Measurements from ENCODE around the gene CTSC.

The CTSC gene

DNA sequence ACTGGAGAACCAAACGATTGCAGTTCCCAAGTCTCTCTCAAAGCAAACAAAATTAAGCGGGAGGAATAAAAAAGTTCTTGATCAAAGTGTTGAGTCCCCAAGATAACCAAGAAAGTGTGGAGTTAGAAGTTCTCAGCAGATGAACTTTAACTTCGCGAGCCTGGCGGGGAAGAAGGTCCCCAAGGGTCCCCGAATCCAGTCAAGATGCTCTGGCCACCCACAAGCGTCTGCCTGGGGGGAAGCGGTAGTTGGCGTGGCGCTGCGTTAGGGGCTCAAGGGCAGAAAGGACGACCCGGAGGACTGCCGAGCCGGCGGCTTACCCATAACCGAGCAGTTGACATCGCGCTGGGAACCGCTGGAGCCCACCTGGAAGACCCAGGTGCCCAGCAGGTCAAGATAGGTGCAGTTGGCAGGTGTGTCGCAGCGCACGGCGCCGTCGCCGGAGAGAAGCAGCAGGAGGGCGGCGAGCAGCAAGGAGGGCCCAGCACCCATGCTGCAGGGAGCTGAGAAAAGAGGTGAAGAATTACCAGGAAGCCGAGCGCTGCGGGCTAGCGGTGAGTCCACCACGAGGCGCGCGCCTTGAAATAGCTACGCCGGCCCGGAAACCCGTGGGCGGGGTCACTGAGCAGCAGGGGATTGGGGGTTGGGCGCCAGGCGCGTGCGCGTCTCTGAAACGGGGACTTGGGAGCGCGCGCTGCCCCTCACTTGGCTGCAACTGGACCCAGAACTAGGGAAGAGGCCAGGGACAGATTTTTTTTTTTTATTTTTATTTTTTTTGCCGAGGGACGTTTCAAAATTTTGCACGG, at the start of gene CTSC:
CTSC (minus strand) TSS at position 556 of the 806 bp plus-strand sequence; CDS start at position 492, 64 bp downstream.
- DNase-seq, result peak; percentile 58

DNA sequence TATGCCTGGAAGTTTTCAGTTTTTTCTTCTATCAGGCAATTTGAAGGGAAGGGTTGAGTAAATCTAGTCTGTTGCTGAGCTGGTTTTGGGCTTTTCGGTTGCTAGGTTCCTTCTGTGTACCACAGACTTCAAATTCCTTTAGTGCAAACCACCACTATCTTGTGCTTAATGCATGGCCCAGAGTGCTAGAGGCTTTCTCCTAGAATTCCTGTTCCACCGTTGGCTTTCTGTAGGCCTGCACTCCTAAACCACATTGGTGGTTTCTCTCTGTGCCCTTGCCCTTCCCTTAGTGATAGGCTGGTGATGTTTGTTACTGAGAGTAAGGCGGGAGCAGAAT, 47.1 kb upstream of the CTSC start:
- DNase-seq, result no peak

DNA sequence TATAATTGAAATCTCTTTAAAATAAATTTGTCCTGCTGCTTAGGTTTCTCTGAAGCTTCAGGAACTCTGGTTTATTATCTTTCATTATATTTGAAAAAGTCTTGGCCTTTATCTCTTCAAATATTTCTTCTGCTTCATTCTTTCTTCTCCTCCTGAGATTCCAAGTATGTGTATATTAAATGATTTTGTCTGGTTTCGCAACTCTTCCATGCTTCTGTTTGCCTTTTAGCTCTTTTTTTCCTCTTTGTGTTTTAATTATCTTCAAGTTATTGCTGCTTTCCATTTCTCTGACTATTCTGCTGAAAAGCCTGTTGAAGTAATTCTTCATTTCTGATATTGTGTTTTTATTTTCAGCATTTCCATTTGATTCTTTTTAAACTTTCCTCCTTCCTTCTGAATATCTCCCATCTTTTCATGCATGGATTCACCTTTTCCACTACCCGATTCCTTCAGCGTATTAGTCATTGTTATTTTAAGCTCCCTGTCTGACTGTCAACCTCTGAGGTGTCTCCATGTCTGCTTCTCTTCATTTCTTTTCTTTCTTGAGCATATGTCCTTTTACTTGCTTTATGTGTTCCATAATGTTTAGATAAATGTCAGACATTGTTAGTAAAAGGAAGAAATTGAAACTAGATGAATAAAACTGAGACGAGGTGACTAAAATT, 46.6 kb upstream of the CTSC start:
- DNase-seq, result peak; percentile 1

DNA sequence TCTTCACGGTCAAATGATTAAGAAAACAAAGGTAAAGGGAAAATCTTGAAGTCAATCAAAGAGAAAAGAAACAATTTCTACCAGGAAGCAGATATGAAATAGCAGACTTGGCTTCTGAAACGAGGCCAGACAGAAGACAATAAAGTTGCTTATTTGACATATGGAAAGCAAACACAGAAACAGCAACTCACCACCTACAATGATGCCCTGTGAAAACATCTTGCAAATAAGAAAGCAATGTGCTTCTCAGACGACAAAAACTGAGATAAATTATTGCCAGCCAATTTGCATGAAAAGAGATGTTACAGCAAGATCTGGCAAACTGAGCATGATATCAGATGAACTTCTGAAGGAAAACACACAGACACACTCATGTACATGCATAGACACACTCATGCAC, 45.9 kb upstream of the CTSC start:
- DNase-seq, result no peak

DNA sequence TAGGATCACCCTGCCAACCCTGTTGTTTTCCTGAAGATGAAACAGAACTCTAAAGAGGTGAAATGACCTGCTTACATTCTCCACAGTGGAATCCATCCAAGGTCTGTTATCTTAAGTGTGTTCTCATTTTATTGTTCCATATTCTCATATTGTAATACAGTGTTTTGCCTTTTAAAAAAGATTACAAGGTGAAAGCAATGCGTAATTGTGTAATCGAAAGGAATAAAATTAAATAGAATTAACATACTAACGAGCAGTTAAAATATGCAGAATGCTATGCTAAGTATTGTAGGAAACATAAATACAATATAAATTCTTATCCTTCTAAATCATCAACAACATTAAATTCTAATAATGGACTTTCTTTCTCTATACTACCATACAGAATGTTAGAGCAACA, 41.6 kb upstream of the CTSC start:
- DNase-seq, result no peak

DNA sequence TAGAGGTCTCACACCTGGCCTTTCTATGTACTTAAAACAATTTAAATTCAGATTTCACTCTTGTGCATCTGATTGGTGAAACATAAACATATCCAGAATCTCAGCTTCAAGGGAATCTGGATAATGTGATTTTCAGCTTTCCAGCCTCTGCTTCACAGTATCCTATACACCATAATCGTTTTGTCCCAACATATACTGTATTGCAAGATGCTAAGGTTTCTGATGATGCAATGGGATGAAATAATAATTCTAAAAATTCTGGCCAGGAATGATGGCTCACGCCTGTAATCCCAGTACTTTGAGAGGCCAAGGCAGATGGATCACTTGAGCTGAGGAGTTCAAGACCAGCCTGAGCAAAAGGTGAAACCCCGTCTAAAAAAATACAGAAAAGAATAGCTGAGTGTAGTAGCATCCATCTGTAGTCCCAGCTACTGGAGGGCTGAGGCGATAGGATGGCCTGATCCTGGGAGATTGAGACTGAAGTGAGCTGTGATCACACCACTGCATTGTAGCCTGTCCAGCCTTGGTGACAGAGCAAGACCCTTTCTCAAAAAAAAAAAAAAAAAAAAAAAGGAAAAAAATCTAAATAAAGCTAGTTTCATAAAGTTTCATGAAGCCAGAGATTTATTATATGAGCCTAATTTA, 41.0 kb upstream of the CTSC start:
- no peak for DNase-seq

DNA sequence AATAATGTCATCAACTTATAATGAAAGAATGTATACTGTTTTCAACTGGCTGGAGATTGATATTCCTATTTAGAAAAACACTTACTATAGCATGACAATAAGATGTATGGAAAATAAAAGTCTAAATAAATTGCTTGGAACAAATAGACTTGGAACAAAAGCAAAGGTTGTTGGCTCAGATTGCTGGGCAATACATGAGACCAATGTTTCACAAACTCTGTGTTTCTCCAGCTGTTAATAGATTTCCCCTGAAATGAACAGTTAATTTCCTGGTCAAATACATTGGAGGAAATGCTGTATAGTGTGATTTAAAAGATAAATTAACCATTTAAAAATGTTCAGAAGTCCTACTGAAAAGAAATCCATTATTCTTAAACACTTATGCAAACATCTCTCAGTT, 40.1 kb upstream of the CTSC start:
- no peak for DNase-seq

DNA sequence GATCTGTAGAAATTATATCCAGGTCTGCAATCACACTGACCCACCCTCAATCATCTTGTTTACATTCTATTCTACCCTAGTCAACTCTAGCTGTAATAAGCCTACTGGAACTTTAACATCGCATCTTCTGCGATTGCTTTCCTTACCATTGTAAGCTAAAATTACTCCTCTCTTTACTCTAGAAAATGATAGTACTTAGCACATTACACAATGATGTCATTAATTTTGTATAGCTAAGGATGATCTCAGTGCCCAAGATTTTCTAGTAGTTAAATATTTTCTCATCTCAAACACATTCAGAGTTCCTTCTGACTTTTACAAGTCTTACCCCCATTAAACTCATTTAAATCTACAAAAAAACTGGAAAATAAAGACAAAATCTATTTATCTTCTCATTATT, 39.6 kb upstream of the CTSC start:
- DNase-seq, result no peak

DNA sequence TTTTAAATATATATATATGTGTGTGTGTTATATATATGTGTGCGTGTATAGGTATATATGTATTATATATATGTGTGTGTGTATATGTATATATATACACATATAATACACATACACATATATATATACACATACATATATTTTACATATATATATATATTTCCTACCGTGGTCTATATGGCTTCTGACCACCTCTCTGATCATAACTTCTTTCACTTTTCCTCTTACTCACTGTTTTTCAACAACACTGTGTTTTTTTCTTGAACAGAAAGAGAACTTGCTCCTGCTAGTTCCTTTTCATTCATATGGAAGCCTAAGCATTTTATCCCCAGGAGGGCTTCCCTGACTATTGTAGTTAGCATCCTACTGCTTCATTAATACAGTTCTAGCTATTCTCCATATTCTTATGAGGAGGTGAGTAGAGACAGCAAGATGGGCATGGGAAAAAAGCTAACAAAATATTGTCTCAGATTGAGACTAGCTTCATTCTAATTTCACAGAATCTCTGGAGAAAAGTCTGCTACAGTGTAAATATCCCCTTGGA, 38.5 kb upstream of the CTSC start:
- no peak for DNase-seq

DNA sequence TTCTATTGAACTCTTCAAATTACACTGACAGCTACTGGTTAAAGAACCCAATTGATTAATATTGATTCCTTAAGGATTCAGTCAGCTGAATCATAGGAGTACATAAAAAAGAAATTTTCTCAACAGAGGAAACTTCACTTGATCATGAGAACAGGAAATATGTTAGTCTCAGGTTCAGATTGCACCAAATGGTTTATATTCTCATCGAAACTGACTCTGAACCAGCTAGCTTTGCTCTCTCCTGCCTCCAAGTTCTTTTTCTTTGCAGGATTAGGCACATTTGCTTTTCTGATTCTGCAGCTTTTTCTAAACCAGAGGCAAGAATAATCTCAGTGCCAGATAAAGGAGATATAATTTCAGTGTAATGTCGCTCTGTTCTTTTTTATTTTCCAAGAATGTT, 33.2 kb upstream of the CTSC start:
- DNase-seq, result no peak

DNA sequence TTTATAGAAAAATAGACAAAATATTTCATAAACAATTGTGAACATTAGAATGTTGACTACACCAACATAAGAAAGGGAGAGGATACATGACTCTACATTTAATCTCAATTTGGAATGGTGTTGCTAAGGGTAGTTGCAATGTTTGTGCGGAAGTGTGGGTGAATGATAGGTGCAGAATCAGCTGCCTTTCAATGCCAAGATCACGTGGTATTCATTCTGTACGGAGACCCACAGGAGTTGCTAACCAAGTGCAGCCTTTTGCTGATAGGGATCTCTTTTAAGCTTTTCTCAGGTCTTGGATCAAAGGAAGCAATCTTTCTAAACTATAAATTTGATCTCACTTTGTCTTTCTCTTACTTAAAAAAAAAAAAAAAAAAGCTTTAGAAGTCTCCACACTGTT, 29.8 kb upstream of the CTSC start:
- no peak for DNase-seq

DNA sequence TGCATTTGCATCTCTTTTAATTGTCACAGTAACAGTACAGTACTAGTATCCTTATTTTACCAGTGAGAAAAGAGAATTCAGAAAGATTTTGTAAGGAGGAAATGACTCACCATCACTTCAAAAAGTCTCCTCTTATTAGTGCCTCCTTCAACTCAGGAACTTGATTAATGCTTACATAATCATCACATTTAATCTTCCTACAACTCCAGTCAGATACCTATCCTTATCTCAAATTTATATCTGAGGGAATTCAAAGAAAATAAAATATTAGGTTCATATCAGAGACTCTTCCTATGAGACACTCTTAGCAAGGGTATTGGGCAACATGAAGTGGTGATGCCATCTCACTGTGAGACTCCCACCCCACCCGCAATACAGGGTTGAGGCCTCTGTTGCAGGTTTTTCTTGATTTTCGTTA, 26.1 kb upstream of the CTSC start:
- DNase-seq, result no peak

DNA sequence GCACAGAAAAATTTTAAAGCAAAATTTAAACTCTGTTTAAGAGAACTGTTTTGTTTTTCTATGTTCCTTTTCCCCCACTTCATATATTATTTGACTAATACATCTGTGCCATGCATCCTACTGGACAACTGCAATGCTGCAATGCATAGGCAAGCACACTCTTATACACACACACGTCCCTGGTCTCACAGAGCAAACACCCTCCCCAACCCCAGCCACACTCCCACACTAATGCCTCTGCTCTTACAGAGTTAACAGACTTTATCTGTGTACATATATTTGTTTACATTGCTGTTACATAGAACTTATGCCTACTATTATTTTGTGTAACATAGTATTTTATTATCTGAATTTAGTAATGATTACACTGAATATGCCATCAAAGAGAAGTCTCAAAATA, 25.5 kb upstream of the CTSC start:
- no peak for DNase-seq

DNA sequence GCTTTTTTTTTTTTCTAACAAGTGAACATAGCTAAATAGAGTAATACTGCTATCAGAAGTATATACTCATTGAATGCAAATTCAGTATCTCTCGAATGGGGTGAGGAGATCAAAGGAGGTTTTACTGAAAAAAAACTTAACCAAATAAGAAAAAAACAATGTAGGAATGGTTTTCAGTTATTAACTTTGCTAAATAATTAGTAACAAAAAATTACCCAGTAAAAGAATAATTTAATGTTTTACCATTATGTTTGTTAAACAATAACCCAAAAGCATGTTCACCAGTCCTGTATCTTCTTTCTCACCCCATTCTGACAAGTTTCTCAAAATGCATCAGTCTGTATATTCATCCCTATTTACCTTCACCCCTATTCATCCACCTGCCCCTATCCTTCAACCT, 22.6 kb upstream of the CTSC start:
- DNase-seq, result no peak

DNA sequence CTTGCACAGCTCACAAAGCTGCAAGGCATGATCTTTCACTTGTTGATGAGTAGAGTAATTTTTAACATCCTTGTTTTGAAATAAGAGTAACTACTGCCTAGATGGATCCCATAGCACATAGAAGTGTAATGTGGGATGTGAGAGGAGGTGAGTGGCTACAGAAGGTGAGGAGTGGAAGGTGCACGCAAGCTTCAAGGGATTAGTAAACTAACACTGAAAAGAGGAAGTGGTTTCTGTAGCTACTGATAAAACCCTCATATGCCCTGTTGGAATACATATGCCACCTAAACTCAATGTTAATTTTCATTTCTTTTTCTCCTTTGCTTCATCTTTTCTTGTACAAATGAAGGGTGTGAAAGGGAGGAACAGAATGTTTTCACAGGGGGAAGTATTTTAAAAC, 22.0 kb upstream of the CTSC start:
- no peak for DNase-seq

DNA sequence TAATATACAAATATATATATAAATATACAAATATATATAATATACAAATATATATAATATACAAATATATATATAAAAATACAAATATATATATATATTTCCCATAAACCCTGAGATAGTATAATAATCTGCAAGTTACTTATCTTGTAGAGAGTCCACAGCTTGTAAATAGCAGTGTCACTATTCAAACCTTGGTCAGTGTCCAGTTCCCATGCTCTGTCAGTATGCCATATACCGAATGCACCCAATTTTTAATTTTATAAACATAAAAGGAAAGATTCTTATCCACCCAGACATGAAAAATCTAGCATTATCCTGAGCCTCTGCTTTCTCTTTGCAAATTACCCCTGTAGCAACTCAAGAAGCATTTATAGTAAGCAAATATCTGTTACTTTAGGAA, 21.6 kb upstream of the CTSC start:
- DNase-seq, result no peak

DNA sequence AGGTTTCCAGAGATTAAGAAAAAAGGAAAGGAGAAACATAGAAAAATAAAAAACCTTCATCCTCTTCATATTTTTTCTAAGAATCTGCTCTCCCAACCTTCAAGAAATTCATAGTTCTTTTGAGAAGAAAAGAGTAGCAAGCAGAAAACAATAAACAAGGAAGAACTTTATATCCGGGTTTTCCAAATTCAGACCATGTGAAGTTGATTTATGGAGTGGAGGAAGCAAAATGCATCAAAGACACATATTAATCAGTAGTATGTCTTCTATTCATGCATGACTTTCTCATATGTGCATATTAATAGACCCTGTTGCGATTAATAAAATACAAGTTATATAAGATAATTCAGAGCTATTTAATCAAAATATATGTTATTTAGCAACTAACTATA, 20.5 kb upstream of the CTSC start:
- DNase-seq, result no peak

DNA sequence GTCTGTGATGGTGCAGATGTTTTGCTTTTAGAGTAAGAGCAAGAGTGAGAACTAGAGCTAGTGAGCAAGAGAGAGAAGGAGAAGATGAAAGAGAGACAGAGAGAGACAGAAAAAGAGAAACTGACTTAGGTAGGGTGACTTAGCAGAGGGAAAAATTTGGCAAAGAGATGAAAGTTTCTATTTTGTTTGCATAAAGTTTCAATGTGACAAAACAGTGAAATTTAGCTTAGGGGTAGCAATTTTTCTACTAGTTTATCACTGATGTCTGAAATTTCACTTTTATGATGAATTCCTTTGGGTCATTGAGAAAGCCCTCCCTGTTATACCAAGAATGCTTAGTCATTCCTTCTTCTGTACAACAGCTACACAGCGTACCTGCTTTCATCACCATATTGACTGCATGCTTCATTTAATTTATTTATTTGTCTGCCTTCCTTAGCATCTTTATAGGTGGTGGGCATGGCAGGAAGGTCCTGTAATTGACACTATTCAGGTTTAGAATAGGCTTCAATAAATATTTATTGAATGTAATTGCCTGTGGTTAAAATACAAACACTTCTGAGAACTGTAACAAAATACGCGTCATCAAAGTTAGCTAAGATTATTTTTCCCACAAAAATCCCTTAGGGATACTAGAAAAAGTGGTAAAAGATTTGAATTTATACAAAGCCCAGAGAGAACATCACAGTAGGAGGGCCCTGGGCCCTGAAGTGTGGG, 19.9 kb upstream of the CTSC start:
- peak; percentile 19 for DNase-seq

DNA sequence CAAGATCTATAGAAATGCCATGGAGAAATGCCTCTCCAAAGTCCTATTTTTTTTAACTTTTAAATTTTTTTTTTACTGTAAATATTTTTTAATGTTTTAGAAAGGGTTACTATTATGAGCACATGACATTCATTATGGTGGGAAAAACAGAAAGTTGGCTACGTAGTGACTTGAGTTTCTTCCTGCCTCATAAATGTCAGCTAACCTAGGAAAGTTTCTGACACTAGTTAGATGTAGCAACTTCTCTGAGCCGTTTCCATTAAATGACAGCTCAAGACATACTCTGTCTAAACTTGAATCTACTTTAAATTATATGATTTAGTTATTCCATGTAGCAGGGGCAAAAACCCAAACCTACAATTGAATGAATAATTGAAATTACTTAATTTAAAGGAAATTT, 18.4 kb upstream of the CTSC start:
- DNase-seq, result no peak

DNA sequence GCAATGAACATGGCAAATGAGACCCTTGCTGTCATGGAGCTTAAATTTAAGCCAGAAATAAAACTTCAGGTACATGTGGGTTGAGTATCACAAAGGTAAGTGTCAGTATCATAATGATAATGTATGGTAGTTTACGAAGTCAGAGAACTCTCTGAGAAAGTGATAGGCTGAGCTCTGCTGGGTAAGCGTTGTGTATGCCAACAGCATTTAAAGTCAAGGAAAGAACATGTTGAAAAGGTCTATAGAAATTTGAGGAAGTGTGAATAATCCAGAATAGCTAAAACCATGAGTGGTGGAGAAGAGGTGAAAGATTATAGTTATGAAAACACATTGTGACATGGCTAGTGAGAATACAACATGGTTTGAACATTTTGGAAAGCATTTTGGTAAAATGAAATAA, 17.4 kb upstream of the CTSC start:
- no peak for DNase-seq

DNA sequence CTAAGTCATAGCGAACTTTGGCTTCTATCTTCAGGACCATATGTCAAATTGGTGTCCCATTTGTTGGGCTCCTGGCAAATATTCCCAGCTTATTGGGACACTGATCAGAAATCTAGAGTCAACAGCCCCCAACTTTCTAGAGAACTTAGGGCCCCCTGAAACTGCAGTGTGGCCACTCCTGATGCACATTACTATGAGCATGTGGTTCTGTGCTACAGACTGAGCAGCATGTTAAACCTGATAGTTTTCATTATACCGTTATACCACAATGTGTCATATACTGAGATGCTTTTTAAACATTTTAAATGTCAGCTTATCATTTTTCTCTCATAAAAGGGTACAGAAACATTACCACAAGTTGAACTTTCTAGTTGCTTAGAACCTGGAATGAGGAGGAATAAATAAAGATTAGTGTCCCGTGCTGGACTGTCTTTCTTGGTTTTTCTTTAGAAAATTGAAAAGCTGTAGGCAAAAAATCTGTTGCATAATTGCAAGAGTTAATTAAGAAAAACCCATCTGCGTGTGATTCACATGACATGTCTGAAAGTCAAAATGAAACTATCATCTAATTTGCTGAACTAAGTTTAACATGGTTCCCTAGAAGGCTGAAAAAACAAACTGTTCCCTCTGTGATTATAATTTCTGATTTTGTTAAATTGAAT, 16.4 kb upstream of the CTSC start:
- no peak for DNase-seq

DNA sequence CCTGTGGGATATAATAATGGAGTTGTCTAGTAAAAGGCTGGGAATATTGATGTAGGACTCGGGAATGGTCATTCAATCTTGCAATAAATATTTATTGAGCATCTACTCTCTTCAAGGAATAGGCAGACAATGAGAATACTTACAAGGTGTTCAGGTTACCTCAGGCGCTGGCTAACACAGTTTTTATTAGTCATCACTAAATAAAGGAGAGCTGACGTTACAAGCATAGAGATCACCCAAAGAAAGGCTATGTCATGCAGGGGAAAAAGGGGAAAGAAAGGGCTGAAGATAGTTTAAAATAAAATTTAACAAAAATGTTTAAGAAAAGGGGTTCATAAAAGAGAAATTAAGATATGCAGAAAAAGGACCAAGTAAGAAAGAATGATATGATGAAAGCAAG, 15.8 kb upstream of the CTSC start:
- DNase-seq, result no peak

DNA sequence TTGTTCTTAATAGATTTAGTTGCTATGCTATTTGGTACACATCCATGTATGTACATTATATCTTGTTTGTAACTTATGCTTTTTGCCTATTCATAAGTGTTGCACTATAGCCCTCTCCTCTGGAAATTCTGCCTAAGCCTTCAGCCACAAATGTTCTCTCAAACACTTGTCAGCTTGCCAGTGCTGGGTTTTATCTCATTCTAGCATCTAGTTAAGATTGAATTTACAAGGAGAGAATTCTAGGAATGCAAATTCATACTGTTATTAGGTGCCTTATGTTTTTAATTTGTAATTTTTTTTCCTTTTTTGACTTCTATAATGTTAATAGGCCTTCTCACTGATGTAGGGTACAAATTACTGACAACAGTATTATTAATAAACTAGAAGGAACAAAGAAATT, 14.6 kb upstream of the CTSC start:
- no peak for DNase-seq
